SU-DHL-6 (cell line): ENCODE measurements around the gene UBAC1.

ENCODE experiments used
- H2AFZ ChIP-seq: fragments of 200-600 bp; sonication (generic); 2 replicates; pipeline ENCODE4 v1.6.1; 2014; ENCODE audit warnings: low read depth, mild to moderate bottlenecking, moderate library complexity, mixed read lengths, antibody characterized with exemption, low read length; ENCODE audit not compliant: severe bottlenecking
- H3F3A ChIP-seq: fragments of 200-600 bp; shearing (Covaris generic); 2 replicates; pipeline ENCODE4 v1.6.0; 2016; ENCODE audit warnings: antibody characterized with exemption, mild to moderate bottlenecking; ENCODE audit not compliant: insufficient read depth
- H3K27ac ChIP-seq: fragments of 200-600 bp; sonication (generic); 2 replicates; pipeline ENCODE4 v1.5.1; 2016; ENCODE audit warnings: low read depth, mild to moderate bottlenecking, low read length, moderate library complexity, mixed read lengths
- H3K27me3 ChIP-seq: fragments of 200-600 bp; sonication (generic), shearing (Covaris generic); 2 replicates; pipeline ENCODE4 v1.6.0; 2014; ENCODE audit warnings: mild to moderate bottlenecking, low read length
- H3K36me3 ChIP-seq: fragments of 200-600 bp; sonication (generic); 2 replicates; pipeline ENCODE4 v1.6.1; 2014; ENCODE audit warnings: mild to moderate bottlenecking, low read length, mixed read lengths
- H3K4me2 ChIP-seq: fragments of 300-600, 200-600 bp; shearing (Covaris generic), sonication (generic); 2 replicates; pipeline ENCODE4 v1.6.0; 2014; ENCODE audit warnings: low read length, low read depth, mild to moderate bottlenecking; ENCODE audit not compliant: poor library complexity, severe bottlenecking
- H3K4me3 ChIP-seq: fragments of 200-600 bp; sonication (generic); 2 replicates; pipeline ENCODE4 v1.5.1; 2014; ENCODE audit warnings: antibody characterized with exemption, low read length, mild to moderate bottlenecking, mixed read lengths; ENCODE audit not compliant: insufficient read depth, poor library complexity, severe bottlenecking
- H3K79me2 ChIP-seq: fragments of 200-600 bp; sonication (generic); 2 replicates; pipeline ENCODE4 v1.6.1; 2014; ENCODE audit warnings: mild to moderate bottlenecking, low read length, moderate library complexity; ENCODE audit not compliant: insufficient read depth
- H3K9ac ChIP-seq: fragments of 200-600 bp; sonication (generic); 2 replicates; pipeline ENCODE4 v1.7.0; 2014; ENCODE audit warnings: mild to moderate bottlenecking, low read length
- H3K9me2 ChIP-seq: fragments of 200-600 bp; sonication (generic); replicated peaks from 2 replicates; pipeline ENCODE4 v1.6.1; 2014; ENCODE audit warnings: low read length; ENCODE audit not compliant: insufficient read depth
- H3K9me3 ChIP-seq: fragments of 200-600 bp; sonication (generic); 2 replicates; pipeline ENCODE4 v1.6.1; 2014; ENCODE audit warnings: low read length, mixed read lengths; ENCODE audit not compliant: insufficient read depth
- H4K20me1 ChIP-seq: fragments of 200-600 bp; sonication (generic); 2 replicates; pipeline ENCODE4 v1.6.1; 2014; ENCODE audit warnings: low read depth, mild to moderate bottlenecking, antibody characterized with exemption, low read length, moderate library complexity, mixed read lengths
- CTCF ChIP-seq: fragments of 200-600 bp; sonication (generic); IDR thresholded peaks from one replicate; pipeline ENCODE4 v1.5.1; 2017; ENCODE audit warnings: antibody characterized with exemption, mild to moderate bottlenecking, low read length, moderate library complexity; ENCODE audit not compliant: insufficient read depth, poor library complexity, severe bottlenecking
- EZH2phosphoT487 ChIP-seq: fragments of 200-600 bp; sonication (generic), shearing (Covaris generic); conservative IDR thresholded peaks from 2 replicates; pipeline ENCODE4 v1.6.1; 2018; ENCODE audit warnings: mild to moderate bottlenecking, antibody characterized with exemption, low read length, moderate library complexity, mixed read lengths

The UBAC1 gene

GRCh38 chr9:135939351-135940265 lies 21.6 kb downstream of the UBAC1 start:
- H3K36me3 ChIP-seq = 0 out of 2 replicates have a peak, but pooled peaks cover 2% of the 10 kb centered on the region
- H3K9me2 ChIP-seq = no peaks in the 10 kb centered on the region
- H3K4me3 ChIP-seq = no peak overlapping the region

GRCh38 chr9:135937521-135938489 lies 23.4 kb downstream of the UBAC1 start:
- TF ChIP-seq EZH2phosphoT487 = no peak
- Histone ChIP-seq H3K27me3 (no peaks in the 10 kb centered on the region), H3K4me3 (no peak overlapping the region), H3K9ac (no peak overlapping the region), H3K9me3 (no peaks in the 10 kb centered on the region), H3K36me3 (0 out of 2 replicates have a peak, but pooled peaks cover 2% of the 10 kb centered on the region), H3K79me2 (no peaks in the 10 kb centered on the region), H3K27ac (no peak overlapping the region), H3F3A (no peaks in the 10 kb centered on the region), H2AFZ (no peak overlapping the region), H3K9me2 (no peaks in the 10 kb centered on the region), H3K4me2 (no peak overlapping the region), H4K20me1 (no peaks in the 10 kb centered on the region)

More at GRCh38 chr9:135939351-135940265, 21.6 kb downstream of the UBAC1 start:
- H3F3A ChIP-seq = no peaks in the 10 kb centered on the region
- H3K4me2 ChIP-seq = no peak overlapping the region
- H3K27me3 ChIP-seq = no peaks in the 10 kb centered on the region
- H3K79me2 ChIP-seq = no peaks in the 10 kb centered on the region
- no peak overlapping the region for H2AFZ ChIP-seq
- TF ChIP-seq CTCF (no peak), EZH2phosphoT487 (no peak)
- no peak overlapping the region for H3K27ac ChIP-seq
- no peak overlapping the region for H3K9ac ChIP-seq
- no peaks in the 10 kb centered on the region for H4K20me1 ChIP-seq
- H3K9me3 ChIP-seq = no peaks in the 10 kb centered on the region

- Histone ChIP-seq H3K4me3 (no peak overlapping the region), H3K27ac (no peak overlapping the region), H3K9me3 (no peaks in the 10 kb centered on the region), H3K27me3 (no peaks in the 10 kb centered on the region), H3K36me3 (0 out of 2 replicates have a peak, but pooled peaks cover 2% of the 10 kb centered on the region), H3K9ac (no peak overlapping the region), H3K9me2 (no peaks in the 10 kb centered on the region), H3K4me2 (no peak overlapping the region), H2AFZ (no peak overlapping the region), H3K79me2 (no peaks in the 10 kb centered on the region), H4K20me1 (no peaks in the 10 kb centered on the region), H3F3A (no peaks in the 10 kb centered on the region)
- TF ChIP-seq EZH2phosphoT487 = no peak
These were observed 28.1 kb downstream of the UBAC1 start for GRCh38 chr9:135933114-135933513.

GRCh38 chr9:135932656-135933055 lies 28.5 kb downstream of the UBAC1 start:
- no peak overlapping the region for H3K4me3 ChIP-seq
- H3K4me2 ChIP-seq = no peak overlapping the region
- no peak overlapping the region for H3K27ac ChIP-seq
- no peaks in the 10 kb centered on the region for H3F3A ChIP-seq
- no peaks in the 10 kb centered on the region for H3K9me2 ChIP-seq
- H2AFZ ChIP-seq = no peak overlapping the region
- 0 out of 2 replicates have a peak, but pooled peaks cover 2% of the 10 kb centered on the region for H3K36me3 ChIP-seq
- TF ChIP-seq CTCF (no peak), EZH2phosphoT487 (no peak)
- H3K9ac ChIP-seq = no peak overlapping the region
- no peaks in the 10 kb centered on the region for H3K79me2 ChIP-seq
- no peaks in the 10 kb centered on the region for H3K27me3 ChIP-seq
- H3K9me3 ChIP-seq = no peaks in the 10 kb centered on the region
- no peaks in the 10 kb centered on the region for H4K20me1 ChIP-seq
